H9 (cell line): Measurements from ENCODE around the gene NINJ1. TPM values are rescaled to one million over a fixed set of nuclear protein-coding genes. Genes with fewer than 3 reads are reported as not detected.

Experiments used
- DNase-seq: peaks from one replicate; pipeline ENCODE4 v3.0.0-alpha.2; 2017
- H2AFZ ChIP-seq: one replicate; pipeline ENCODE4 v1.6.1; 2013; ENCODE audit warnings: mild to moderate bottlenecking, low read length, control low read depth, moderate library complexity
- H2AK5ac ChIP-seq: 2 replicates; pipeline ENCODE4 v1.6.1; 2013; ENCODE audit warnings: low read length, control low read depth, mixed read lengths; ENCODE audit not compliant: insufficient read length
- H2BK120ac ChIP-seq: one replicate; pipeline ENCODE4 v1.6.1; 2013; ENCODE audit warnings: low read depth, mild to moderate bottlenecking, low read length, control low read depth, inconsistent platforms; ENCODE audit not compliant: poor library complexity, severe bottlenecking
- H2BK12ac ChIP-seq: 2 replicates; pipeline ENCODE4 v1.6.1; 2013; ENCODE audit warnings: low read length, control low read depth, mixed read lengths, low read depth; ENCODE audit not compliant: insufficient read length
- H2BK15ac ChIP-seq: 2 replicates; pipeline ENCODE4 v1.6.1; 2013; ENCODE audit warnings: low read depth, low read length, control low read depth
- H2BK20ac ChIP-seq: one replicate; pipeline ENCODE4 v1.6.1; 2013; ENCODE audit warnings: low read depth, mild to moderate bottlenecking, low read length, control low read depth, inconsistent platforms; ENCODE audit not compliant: poor library complexity, severe bottlenecking
- H2BK5ac ChIP-seq: 2 replicates; pipeline ENCODE4 v1.6.1; 2013; ENCODE audit warnings: low read length, control low read depth, mixed read lengths; ENCODE audit not compliant: insufficient read length
- H3K14ac ChIP-seq: 2 replicates; pipeline ENCODE4 v1.6.1; 2013; ENCODE audit warnings: low read length, control low read depth; ENCODE audit not compliant: insufficient read depth
- H3K18ac ChIP-seq: 2 replicates; pipeline ENCODE4 v1.6.1; 2013; ENCODE audit warnings: low read depth, mild to moderate bottlenecking, mixed read lengths, low read length, control low read depth; ENCODE audit not compliant: insufficient read length
- H3K23ac ChIP-seq: 2 replicates; pipeline ENCODE4 v1.6.1; 2013; ENCODE audit warnings: low read length, control low read depth, mixed read lengths, low read depth; ENCODE audit not compliant: insufficient read length
- H3K23me2 ChIP-seq: 2 replicates; pipeline ENCODE4 v1.6.1; 2013; ENCODE audit warnings: low read depth, mild to moderate bottlenecking, mixed read lengths, low read length, control low read depth; ENCODE audit not compliant: insufficient read length, poor library complexity, severe bottlenecking
- H3K27ac ChIP-seq: 2 replicates; pipeline ENCODE4 v1.5.1; 2013; ENCODE audit warnings: low read length, control low read depth, mixed read lengths, low read depth; ENCODE audit not compliant: insufficient read length
- H3K27me3 ChIP-seq: 2 replicates; pipeline ENCODE4 v1.6.1; 2013; ENCODE audit warnings: low read length, control low read depth, inconsistent platforms; ENCODE audit not compliant: insufficient read depth
- H3K4ac ChIP-seq: 2 replicates; pipeline ENCODE4 v1.6.1; 2013; ENCODE audit warnings: low read depth, mild to moderate bottlenecking, control low read depth, inconsistent platforms, low read length, moderate library complexity
- H3K4me1 ChIP-seq: 2 replicates; pipeline ENCODE4 v1.6.1; 2013; ENCODE audit warnings: low read length, control low read depth, inconsistent platforms; ENCODE audit not compliant: insufficient read depth
- H3K4me2 ChIP-seq: 2 replicates; pipeline ENCODE4 v1.6.1; 2013; ENCODE audit warnings: low read length, control low read depth, mixed read lengths; ENCODE audit not compliant: insufficient read length, insufficient read depth
- H3K56ac ChIP-seq: 2 replicates; pipeline ENCODE4 v1.6.1; 2013; ENCODE audit warnings: low read depth, mild to moderate bottlenecking, mixed read lengths, low read length, control low read depth; ENCODE audit not compliant: insufficient read length
- H3K79me1 ChIP-seq: 2 replicates; pipeline ENCODE4 v1.6.1; 2013; ENCODE audit warnings: low read depth, mild to moderate bottlenecking, moderate library complexity, low read length, control low read depth, inconsistent platforms; ENCODE audit not compliant: insufficient read depth, poor library complexity, severe bottlenecking
- H3K79me2 ChIP-seq: 2 replicates; pipeline ENCODE4 v1.6.1; 2013; ENCODE audit warnings: low read length, control low read depth, inconsistent platforms; ENCODE audit not compliant: insufficient read depth
- H3K9ac ChIP-seq: 2 replicates; pipeline ENCODE4 v1.6.1; 2013; ENCODE audit warnings: low read length, control low read depth, mixed read lengths; ENCODE audit not compliant: insufficient read length; ENCODE audit errors: extremely low read depth
- H3K9me3 ChIP-seq: one replicate; pipeline ENCODE4 v1.6.1; 2013; ENCODE audit warnings: low read depth, low read length, inconsistent platforms; ENCODE audit not compliant: control insufficient read depth
- H3T11ph ChIP-seq: one replicate; pipeline ENCODE4 v1.6.1; 2013; ENCODE audit warnings: mild to moderate bottlenecking, low read length, control low read depth, inconsistent platforms
- H4K20me1 ChIP-seq: one replicate; pipeline ENCODE4 v1.6.1; 2013; ENCODE audit not compliant: control insufficient read depth, insufficient read length, insufficient read depth
- H4K5ac ChIP-seq: 2 replicates; pipeline ENCODE4 v1.6.1; 2013; ENCODE audit warnings: low read depth, mild to moderate bottlenecking, mixed read lengths, low read length, control low read depth; ENCODE audit not compliant: insufficient read length
- H4K8ac ChIP-seq: replicated peaks from 2 replicates; pipeline ENCODE4 v1.6.1; 2013; ENCODE audit warnings: low read length, control low read depth, mixed read lengths, low read depth; ENCODE audit not compliant: insufficient read length
- H4K91ac ChIP-seq: 2 replicates; pipeline ENCODE4 v1.6.1; 2013; ENCODE audit warnings: low read depth, mild to moderate bottlenecking, moderate library complexity, mixed read lengths, low read length, control low read depth; ENCODE audit not compliant: insufficient read length
- H3K27ac Mint-ChIP-seq, 3 experiments: 2 replicates in 2 of 3; 3 replicates in 1 of 3; pipeline ENCODE4 v1.8.0; 2020 to 2021; ENCODE audit warnings: mixed read lengths in 3 of 3, mild to moderate bottlenecking in 1 of 3, moderate library complexity in 1 of 3
- H3K27me3 Mint-ChIP-seq: 2 replicates; pipeline ENCODE4 v1.8.0; 2021; ENCODE audit warnings: low read depth, mild to moderate bottlenecking, moderate library complexity, mixed read lengths
- H3K36me3 Mint-ChIP-seq, 3 experiments: 2 replicates in 2 of 3; 3 replicates in 1 of 3; pipeline ENCODE4 v1.8.0; 2020 to 2021; ENCODE audit warnings: low read depth in 3 of 3, mixed read lengths in 3 of 3; ENCODE audit not compliant: insufficient read depth in 1 of 3
- H3K4me1 Mint-ChIP-seq, 2 experiments: 2 replicates each; pipeline ENCODE4 v1.8.0; 2020; ENCODE audit warnings: mixed read lengths in 2 of 2
- H3K4me3 Mint-ChIP-seq, 2 experiments: 2 replicates in 1 of 2; 3 replicates in 1 of 2; pipeline ENCODE4 v1.8.0; 2020 to 2021; ENCODE audit warnings: mild to moderate bottlenecking in 2 of 2, mixed read lengths in 2 of 2, moderate library complexity in 1 of 2
- H3K9me3 Mint-ChIP-seq, 2 experiments: 2 replicates in 1 of 2; 3 replicates in 1 of 2; pipeline ENCODE4 v1.8.0; 2020; ENCODE audit warnings: mild to moderate bottlenecking in 2 of 2, mixed read lengths in 2 of 2, moderate library complexity in 1 of 2
- WGBS: extraction: QIAGEN DNeasy Blood & Tissue Kit; methylation state at CpG from one replicate; pipeline ENCODE4 v1.1.7; 2013; ENCODE audit warnings: missing lambda C conversion rate, low lambda C conversion rate, mixed read lengths; ENCODE audit not compliant: insufficient read length; ENCODE audit errors: extremely low coverage; 5-methylcytosine and 5-hydroxymethylcytosine counted together
- total RNA-seq: library from RNA; stranded (reverse); gene quantifications from 2 replicates; pipeline ENCODE4 v1.2.1, GENCODE V29; 2021
- TF ChIP-seq, protein P1 (sequence below): fragments of 200-600 bp; sonication (generic); conservative IDR thresholded peaks from 3 replicates; pipeline ENCODE4 v1.8.0; 2021; ENCODE audit warnings: antibody characterized with exemption, mild to moderate bottlenecking

NINJ1 gene
- total RNA-seq, 1 experiment from 2014 or later = 28.9 TPM

GRCh38 chr9:93174976-93175375, 40.9 kb upstream of the NINJ1 start:
- Mint-ChIP-seq H3K27me3 (peaks cover 7% of the 10 kb centered on the region), H3K36me3 (no peaks in the 10 kb centered on the region), H3K27ac (no peak overlapping the region; a peak in 1 of 7 replicates), H3K4me1 (peaks cover 0 to 4% of the 10 kb centered on the region in 2 experiments; a peak in 1 of 4 replicates), H3K9me3 (no peaks in the 10 kb centered on the region), H3K4me3 (no peak overlapping the region)
- Histone ChIP-seq H2BK20ac (no peak overlapping the region), H4K8ac (no peak overlapping the region), H4K5ac (no peak overlapping the region), H2BK5ac (no peak overlapping the region), H3K79me1 (no peaks in the 10 kb centered on the region), H2BK120ac (no peak overlapping the region), H3K14ac (no peak overlapping the region; the same call in 1 of the 2 replicates), H4K20me1 (no peaks in the 10 kb centered on the region), H3K4ac (no peak overlapping the region), H3K79me2 (no peaks in the 10 kb centered on the region), H2BK15ac (no peak overlapping the region), H2BK12ac (no peak overlapping the region), H3K9me3 (no peaks in the 10 kb centered on the region), H3K18ac (no peak overlapping the region), H3K27me3 (no peaks in the 10 kb centered on the region), H3T11ph (no peak overlapping the region), H3K9ac (no peak overlapping the region), H2AK5ac (no peak overlapping the region), H2AFZ (no peak overlapping the region), H3K4me1 (no peaks in the 10 kb centered on the region), H4K91ac (no peak overlapping the region), H3K23ac (no peak overlapping the region), H3K4me2 (no peak overlapping the region), H3K23me2 (no peaks in the 10 kb centered on the region), H3K27ac (no peak overlapping the region), H3K56ac (no peak overlapping the region)
- no CpG with 5 or more reads among the region's 3 CpGs for WGBS
- no peak for DNase-seq
- TF ChIP-seq, protein P1, sequence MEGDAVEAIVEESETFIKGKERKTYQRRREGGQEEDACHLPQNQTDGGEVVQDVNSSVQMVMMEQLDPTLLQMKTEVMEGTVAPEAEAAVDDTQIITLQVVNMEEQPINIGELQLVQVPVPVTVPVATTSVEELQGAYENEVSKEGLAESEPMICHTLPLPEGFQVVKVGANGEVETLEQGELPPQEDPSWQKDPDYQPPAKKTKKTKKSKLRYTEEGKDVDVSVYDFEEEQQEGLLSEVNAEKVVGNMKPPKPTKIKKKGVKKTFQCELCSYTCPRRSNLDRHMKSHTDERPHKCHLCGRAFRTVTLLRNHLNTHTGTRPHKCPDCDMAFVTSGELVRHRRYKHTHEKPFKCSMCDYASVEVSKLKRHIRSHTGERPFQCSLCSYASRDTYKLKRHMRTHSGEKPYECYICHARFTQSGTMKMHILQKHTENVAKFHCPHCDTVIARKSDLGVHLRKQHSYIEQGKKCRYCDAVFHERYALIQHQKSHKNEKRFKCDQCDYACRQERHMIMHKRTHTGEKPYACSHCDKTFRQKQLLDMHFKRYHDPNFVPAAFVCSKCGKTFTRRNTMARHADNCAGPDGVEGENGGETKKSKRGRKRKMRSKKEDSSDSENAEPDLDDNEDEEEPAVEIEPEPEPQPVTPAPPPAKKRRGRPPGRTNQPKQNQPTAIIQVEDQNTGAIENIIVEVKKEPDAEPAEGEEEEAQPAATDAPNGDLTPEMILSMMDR = no peak
